AG09319 (cell line): ENCODE results near the gene FRZB.

Source experiments
- DNase-seq: peaks from one replicate; pipeline ENCODE4 v3.0.0-alpha.2; 2010; ENCODE audit warnings: low read depth; ENCODE audit errors: extremely low read depth
- CTCF ChIP-seq: IDR thresholded peaks from 2 replicates; pipeline ENCODE4 v1.5.1; 2011; ENCODE audit warnings: low read depth, mild to moderate bottlenecking, inconsistent platforms, low read length, moderate library complexity

FRZB gene

GRCh38 chr2:182834293-182834692 is 32.1 kb downstream of the FRZB start:
- no peak for TF ChIP-seq CTCF
- no peak for DNase-seq

GRCh38 chr2:182833084-182833854 is 33.2 kb downstream of the FRZB start:
- no peak for DNase-seq
- no peak for TF ChIP-seq CTCF

GRCh38 chr2:182831921-182832320 is 34.5 kb downstream of the FRZB start:
- TF ChIP-seq CTCF = no peak
- no peak for DNase-seq

GRCh38 chr2:182831101-182831500 is 35.3 kb downstream of the FRZB start:
- DNase-seq = no peak
- TF ChIP-seq CTCF = no peak

- DNase-seq = no peak
- no peak for TF ChIP-seq CTCF
Observed at GRCh38 chr2:182827182-182827879, 39.1 kb downstream of the FRZB start.

- TF ChIP-seq CTCF = no peak
Observed at GRCh38 chr2:182826496-182826895, 39.9 kb downstream of the FRZB start.

GRCh38 chr2:182826064-182826463 is 40.4 kb downstream of the FRZB start:
- TF ChIP-seq CTCF = no peak
- no peak for DNase-seq

More at GRCh38 chr2:182826496-182826895, 39.9 kb downstream of the FRZB start:
- no peak for DNase-seq
